GM12865 (cell line): ENCODE results near the gene CTPS1.
A peak's percentile ranks its signal among the peaks of the same experiment; 100 is the strongest.

Experiments
- DNase-seq: peaks from one replicate; pipeline ENCODE4 v3.0.0; 2010; ENCODE audit warnings: low read depth
- H3K4me3 ChIP-seq: 2 replicates; pipeline ENCODE4 v1.5.1; 2011; ENCODE audit warnings: mild to moderate bottlenecking, low read depth, low read length, control low read depth
- CTCF ChIP-seq: IDR thresholded peaks from 2 replicates; pipeline ENCODE4 v1.5.1; 2011; ENCODE audit warnings: low read length, control low read depth, low read depth, inconsistent platforms; ENCODE audit not compliant: insufficient read depth; ENCODE audit errors: missing control alignments

CTPS1 gene

DNA sequence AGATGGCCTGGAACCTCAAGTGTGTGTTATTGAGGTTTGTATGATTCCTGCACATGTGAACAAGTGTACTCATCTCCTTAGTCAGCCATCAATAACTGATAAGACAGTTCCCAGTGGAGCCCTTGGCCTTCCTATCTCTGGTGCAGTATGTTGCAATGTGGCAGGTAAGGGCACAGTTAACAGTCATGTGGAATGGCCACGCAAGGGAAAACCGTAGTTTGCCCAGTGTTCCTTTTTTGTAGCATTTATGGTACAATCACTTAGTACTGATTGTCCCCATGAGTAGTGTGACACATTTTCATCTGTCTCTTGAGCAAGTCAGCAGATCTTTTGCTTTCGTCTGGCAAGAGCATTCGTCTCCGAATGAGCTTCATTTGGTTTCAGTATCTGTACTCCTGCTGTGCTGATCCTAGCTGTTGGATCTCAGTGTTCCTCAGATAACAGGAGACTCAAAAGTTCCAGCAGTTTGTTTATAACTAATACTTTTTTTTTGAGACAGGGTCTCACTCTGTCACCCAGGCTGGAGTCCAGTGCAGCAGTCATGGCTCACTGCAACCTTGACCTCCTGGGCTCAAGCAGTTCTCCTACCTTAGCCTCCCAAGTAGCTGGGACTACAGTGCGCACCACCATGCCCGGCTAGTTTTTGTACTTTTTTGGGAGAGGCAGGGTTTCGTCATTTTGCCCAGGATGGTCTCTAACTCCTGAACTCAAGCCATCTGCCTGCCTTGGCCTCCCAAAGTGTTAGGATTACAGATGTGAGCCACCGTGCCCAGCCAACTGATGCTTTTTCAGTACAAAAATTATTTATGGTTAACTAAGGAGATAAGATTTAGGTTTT lies 8.2 kb downstream of the CTPS1 start:
- H3K4me3 ChIP-seq = no peak overlapping the region
- no peak for TF ChIP-seq CTCF
- DNase-seq = no peak

DNA sequence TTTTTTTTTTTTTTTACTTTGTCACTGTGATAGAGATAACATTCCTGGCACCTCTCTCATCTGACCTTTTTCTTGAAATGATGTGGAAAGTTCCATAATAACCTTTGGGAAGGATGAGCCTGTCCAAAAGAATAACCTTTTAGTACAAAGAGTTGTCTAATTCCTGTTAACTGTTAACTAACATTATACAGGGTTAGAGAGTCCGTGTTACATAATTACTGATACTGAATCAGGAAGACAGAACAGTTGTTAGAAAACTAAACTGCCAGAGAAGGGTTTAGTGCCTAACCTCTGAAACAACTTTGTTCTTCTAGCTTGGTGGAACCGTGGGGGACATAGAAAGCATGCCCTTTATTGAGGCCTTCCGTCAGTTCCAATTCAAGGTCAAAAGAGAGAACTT lies 8.8 kb downstream of the CTPS1 start:
- H3K4me3 ChIP-seq = no peak overlapping the region
- TF ChIP-seq CTCF = no peak
- no peak for DNase-seq

DNA sequence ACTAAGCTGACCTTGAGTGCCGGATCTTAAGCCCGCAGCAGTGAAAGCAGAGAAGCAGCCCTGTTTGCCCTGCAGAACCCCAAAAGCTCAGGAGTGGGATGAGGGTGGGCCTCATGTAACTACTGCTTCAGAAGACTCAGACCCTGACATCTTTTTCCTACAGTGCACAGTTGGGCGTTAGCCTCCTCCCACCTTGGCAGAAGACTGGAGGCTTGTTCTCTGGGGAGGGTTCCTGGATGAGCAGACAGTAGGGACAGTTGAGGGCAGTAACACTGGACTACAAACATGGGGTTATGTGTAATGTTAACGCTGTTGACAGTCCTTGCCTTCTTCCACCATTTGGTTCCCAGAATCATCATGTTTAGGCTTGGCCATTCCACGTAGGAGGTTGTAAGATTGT lies 9.6 kb downstream of the CTPS1 start:
- no peak for DNase-seq
- H3K4me3 ChIP-seq = no peak overlapping the region
- no peak for TF ChIP-seq CTCF

DNA sequence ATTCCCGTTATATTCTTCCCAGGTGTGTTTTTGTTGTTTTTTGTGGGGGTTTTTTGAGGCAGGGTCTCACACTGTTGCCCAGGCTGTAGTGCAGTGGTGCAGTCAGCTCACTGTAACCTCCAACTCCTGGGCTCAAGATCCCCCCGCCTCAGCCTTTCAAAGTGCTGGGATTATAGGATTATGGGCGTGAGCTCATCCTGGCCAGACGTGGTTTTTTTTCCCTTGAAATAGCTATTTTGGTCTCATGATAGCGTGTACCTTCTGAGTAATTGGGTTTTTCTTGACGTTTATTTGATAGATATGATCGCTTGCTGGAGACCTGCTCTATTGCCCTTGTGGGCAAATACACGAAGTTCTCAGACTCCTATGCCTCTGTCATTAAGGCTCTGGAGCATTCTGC lies 17.6 kb downstream of the CTPS1 start:
- H3K4me3 ChIP-seq = no peak overlapping the region
- TF ChIP-seq CTCF = no peak
- no peak for DNase-seq

- TF ChIP-seq CTCF = no peak
- no peak for DNase-seq
- no peak overlapping the region for H3K4me3 ChIP-seq
These were observed 19.2 kb downstream of the CTPS1 start for GRCh38 chr1:40998668-40999067.

GRCh38 chr1:41003127-41003639 lies 23.7 kb downstream of the CTPS1 start:
- H3K4me3 ChIP-seq = no peak overlapping the region
- no peak for TF ChIP-seq CTCF
- no peak for DNase-seq

DNA sequence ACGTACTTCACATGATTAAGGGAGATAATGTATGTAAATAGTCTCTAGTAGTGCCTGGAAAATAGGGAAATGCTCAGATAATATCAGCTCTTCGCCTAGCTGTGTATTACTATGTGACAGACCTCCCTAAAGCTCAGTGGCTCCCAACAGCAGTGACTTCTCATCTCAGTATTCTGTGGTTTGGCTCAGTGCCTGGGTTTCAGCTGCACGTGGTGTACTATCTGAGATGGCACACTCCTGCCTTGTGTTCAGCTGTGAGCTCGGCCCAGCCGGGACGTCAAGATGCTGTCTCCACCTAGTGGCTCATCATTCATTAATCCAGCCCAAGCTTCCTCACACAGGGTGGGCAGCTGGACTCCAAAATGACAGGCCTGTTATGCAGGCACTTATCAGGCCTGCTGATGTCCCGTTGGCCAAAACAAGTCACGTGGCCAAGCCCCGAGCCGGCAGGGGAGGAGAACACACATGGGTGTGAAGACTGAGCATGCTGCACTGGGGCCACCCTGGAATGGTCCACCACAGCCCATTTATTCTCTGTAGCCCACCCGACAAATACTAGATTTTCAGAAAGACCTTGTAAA lies 24.2 kb downstream of the CTPS1 start:
- TF ChIP-seq CTCF = peak; percentile 49
- no peak overlapping the region for H3K4me3 ChIP-seq
- DNase-seq = peak; percentile 95
